Measurements from ENCODE around the gene ABCA10. TPM values are rescaled to one million over a fixed set of nuclear protein-coding genes. Genes with fewer than 3 reads are reported as not detected.

Gene ABCA10
- total RNA-seq, 1 experiment from 2014 or later: 0.90 TPM

- Histone ChIP-seq H3K4me1 (ENCODE audit: control insufficient read depth, insufficient read depth, low read length) (no peaks in the 10 kb centered on the region), H3K36me3 (ENCODE audit: control insufficient read depth, insufficient read depth, low read length) (no peaks in the 10 kb centered on the region), H3K9me3 (ENCODE audit: control insufficient read depth, insufficient read depth, low read depth, low read length) (no peaks in the 10 kb centered on the region), H3K27me3 (ENCODE audit: control insufficient read depth, insufficient read depth, low read length) (no peaks in the 10 kb centered on the region), H3K27ac (ENCODE audit: low read length) (no peak overlapping the region), H3K4me3 (ENCODE audit: low read depth in 2 of 2, low read length in 2 of 2) (no peak overlapping the region)
- ATAC-seq (no peak), DNase-seq (ENCODE audit: low read depth, low spot score) (no peak)
- ChIA-PET POLR2A (interaction anchor here (0.5 kb wide), 1 partner anchor 414 kb away, joined by 4 read pairs; no protein-coding TSS in a partner anchor), CTCF (no interaction called here)
- intact Hi-C loops (cut with micrococcal nuclease; ENCODE audit: unreplicated experiment): no loop called here
- no TSS peak for BruUV-seq (replicated peaks)
- TF ChIP-seq REST (IDR thresholded peaks at IDR 0.05; ENCODE audit: insufficient read depth in 1 of 2, low read depth in 2 of 2, low read length in 1 of 2) (no peak), SIN3A (IDR thresholded peaks at IDR 0.05; ENCODE audit: borderline replicate concordance, insufficient read depth, low read depth, low read length) (no peak), POLR2AphosphoS5 (IDR thresholded peaks at IDR 0.05; ENCODE audit: low read depth, low read length) (no peak), TCF7L2 (IDR thresholded peaks at IDR 0.05; ENCODE audit: low read depth, low read length) (no peak), CTCF (IDR thresholded peaks at IDR 0.05) (no peak)
- in situ Hi-C loops (cut with HindIII; ENCODE audit: low pct_unique_long_range_greater_than_20kb, low sequenced_read_pairs): no loop called here
These were observed 84.9 kb downstream of the ABCA10 start for GRCh38 chr17:69143683-69144231.

GRCh38 chr17:69143151-69143550 lies 85.5 kb downstream of the ABCA10 start:
- Histone ChIP-seq H3K27ac (ENCODE audit: low read length) (no peak overlapping the region), H3K27me3 (ENCODE audit: control insufficient read depth, insufficient read depth, low read length) (no peaks in the 10 kb centered on the region), H3K4me1 (ENCODE audit: control insufficient read depth, insufficient read depth, low read length) (no peaks in the 10 kb centered on the region), H3K36me3 (ENCODE audit: control insufficient read depth, insufficient read depth, low read length) (no peaks in the 10 kb centered on the region), H3K4me3 (ENCODE audit: low read depth in 2 of 2, low read length in 2 of 2) (no peak overlapping the region), H3K9me3 (ENCODE audit: control insufficient read depth, insufficient read depth, low read depth, low read length) (no peaks in the 10 kb centered on the region)
- in situ Hi-C loops (cut with HindIII; ENCODE audit: low pct_unique_long_range_greater_than_20kb, low sequenced_read_pairs) (no loop called here), intact Hi-C loops (cut with micrococcal nuclease; ENCODE audit: unreplicated experiment) (no loop called here)
- BruUV-seq (replicated peaks): no TSS peak
- POLR2A ChIA-PET: interaction anchor here (0.5 kb wide), 1 partner anchor 414 kb away, joined by 4 read pairs; no protein-coding TSS in a partner anchor
- no peak for TF ChIP-seq SIN3A (IDR thresholded peaks at IDR 0.05; ENCODE audit: borderline replicate concordance, insufficient read depth, low read depth, low read length)
- no peak for TF ChIP-seq TCF7L2 (IDR thresholded peaks at IDR 0.05; ENCODE audit: low read depth, low read length)
- TF ChIP-seq POLR2AphosphoS5 (IDR thresholded peaks at IDR 0.05; ENCODE audit: low read depth, low read length): no peak
- no peak for TF ChIP-seq CTCF (IDR thresholded peaks at IDR 0.05)
- TF ChIP-seq REST (IDR thresholded peaks at IDR 0.05; ENCODE audit: insufficient read depth in 1 of 2, low read depth in 2 of 2, low read length in 1 of 2): no peak
- ATAC-seq (no peak), DNase-seq (ENCODE audit: low read depth, low spot score) (no peak)
- CTCF ChIA-PET: no interaction called here
